SK-N-SH treated with all-trans-retinoic acid at 6 μM for 48 hours (cell line): ENCODE data around the gene POLR2B.

Source experiments
- CSDC2 ChIP-seq: fragments of 250-450 bp; sonication (Bioruptor Pico); IDR thresholded peaks from 2 replicates; pipeline ENCODE4 v1.5.0; 2020; ENCODE audit warnings: mild to moderate bottlenecking, moderate library complexity
- CSRNP3 ChIP-seq: fragments of 250-450 bp; sonication (Bioruptor Pico); IDR thresholded peaks from 2 replicates; pipeline ENCODE4 v1.5.1; 2021; ENCODE audit warnings: mild to moderate bottlenecking, moderate library complexity
- OSR1 ChIP-seq: fragments of 250-450 bp; sonication (Bioruptor Pico); IDR thresholded peaks from 2 replicates; pipeline ENCODE4 v1.8.0; 2022; ENCODE audit warnings: moderate library complexity, mild to moderate bottlenecking, inconsistent platforms
- PATZ1 ChIP-seq: fragments of 250-450 bp; sonication (Bioruptor Pico); IDR thresholded peaks from 2 replicates; pipeline ENCODE4 v1.8.0; 2020; ENCODE audit warnings: mild to moderate bottlenecking, moderate library complexity, borderline replicate concordance
- RARB ChIP-seq: fragments of 250-450 bp; sonication (Bioruptor Pico); IDR thresholded peaks from 2 replicates; pipeline ENCODE4 v1.8.0; 2021; ENCODE audit warnings: mild to moderate bottlenecking, moderate library complexity
- TOX ChIP-seq: fragments of 250-450 bp; sonication (Bioruptor Pico); IDR thresholded peaks from 2 replicates; pipeline ENCODE4 v1.8.0; 2021; ENCODE audit warnings: mild to moderate bottlenecking, moderate library complexity, borderline replicate concordance
- ZC3H10 ChIP-seq: fragments of 250-450 bp; sonication (Bioruptor Pico); IDR thresholded peaks from 2 replicates; pipeline ENCODE4 v1.5.1; 2021; ENCODE audit warnings: mild to moderate bottlenecking, moderate library complexity
- ZFP3 ChIP-seq: fragments of 250-450 bp; sonication (Bioruptor Pico); IDR thresholded peaks from 2 replicates; pipeline ENCODE4 v1.5.0; 2020; ENCODE audit warnings: mild to moderate bottlenecking, moderate library complexity
- ZFP30 ChIP-seq: fragments of 450-650 bp; formaldehyde crosslinking; IDR thresholded peaks from 2 replicates; pipeline ENCODE4 v1.5.0; 2022; ENCODE audit warnings: mild to moderate bottlenecking, moderate library complexity
- ZNF565 ChIP-seq: fragments of 450-650 bp; formaldehyde crosslinking; conservative IDR thresholded peaks from 2 replicates; pipeline ENCODE4 v1.5.0; 2020; ENCODE audit warnings: low read depth, mild to moderate bottlenecking, moderate library complexity

- TF ChIP-seq OSR1 (CRISPR knock-in tag) (no peak), ZNF565 (CRISPR knock-in tag) (no peak), ZFP3 (CRISPR knock-in tag) (no peak), PATZ1 (no peak), RARB (CRISPR knock-in tag) (no peak), ZFP30 (CRISPR knock-in tag) (no peak), ZC3H10 (CRISPR knock-in tag) (no peak), CSRNP3 (CRISPR knock-in tag) (no peak), CSDC2 (no peak), TOX (no peak)
Observed at GRCh38 chr4:56958111-56958517, 20.6 kb upstream of the POLR2B start.
